GM06990 (cell line): ENCODE results near the gene MKLN1.

Experiments
- DNase-seq: peaks from one replicate; pipeline ENCODE4 v3.0.0-alpha.2; 2011; ENCODE audit not compliant: insufficient read length; ENCODE audit errors: extremely low read depth
- H3K27me3 ChIP-seq: replicated peaks from 2 replicates; pipeline ENCODE4 v1.6.0; 2011; ENCODE audit warnings: low read length; ENCODE audit not compliant: control insufficient read depth, insufficient read depth
- H3K36me3 ChIP-seq: 2 replicates; pipeline ENCODE4 v1.5.1; 2011; ENCODE audit warnings: low read length; ENCODE audit not compliant: control insufficient read depth, insufficient read depth
- H3K4me3 ChIP-seq: replicated peaks from 2 replicates; pipeline ENCODE4 v1.5.1; 2011; ENCODE audit warnings: low read depth, mild to moderate bottlenecking, control low read depth, low read length
- TF ChIP-seq, protein P1 (sequence below): IDR thresholded peaks from 2 replicates; pipeline ENCODE4 v1.5.1; 2011; ENCODE audit warnings: low read length, control low read depth, mild to moderate bottlenecking, inconsistent platforms; ENCODE audit not compliant: insufficient read depth, poor library complexity, severe bottlenecking

Gene MKLN1

GRCh38 chr7:131493581-131493980 lies 165.9 kb downstream of the MKLN1 start:
- Histone ChIP-seq H3K36me3 (no peaks in the 10 kb centered on the region), H3K4me3 (no peak overlapping the region), H3K27me3 (no peaks in the 10 kb centered on the region)
- TF ChIP-seq, protein P1, sequence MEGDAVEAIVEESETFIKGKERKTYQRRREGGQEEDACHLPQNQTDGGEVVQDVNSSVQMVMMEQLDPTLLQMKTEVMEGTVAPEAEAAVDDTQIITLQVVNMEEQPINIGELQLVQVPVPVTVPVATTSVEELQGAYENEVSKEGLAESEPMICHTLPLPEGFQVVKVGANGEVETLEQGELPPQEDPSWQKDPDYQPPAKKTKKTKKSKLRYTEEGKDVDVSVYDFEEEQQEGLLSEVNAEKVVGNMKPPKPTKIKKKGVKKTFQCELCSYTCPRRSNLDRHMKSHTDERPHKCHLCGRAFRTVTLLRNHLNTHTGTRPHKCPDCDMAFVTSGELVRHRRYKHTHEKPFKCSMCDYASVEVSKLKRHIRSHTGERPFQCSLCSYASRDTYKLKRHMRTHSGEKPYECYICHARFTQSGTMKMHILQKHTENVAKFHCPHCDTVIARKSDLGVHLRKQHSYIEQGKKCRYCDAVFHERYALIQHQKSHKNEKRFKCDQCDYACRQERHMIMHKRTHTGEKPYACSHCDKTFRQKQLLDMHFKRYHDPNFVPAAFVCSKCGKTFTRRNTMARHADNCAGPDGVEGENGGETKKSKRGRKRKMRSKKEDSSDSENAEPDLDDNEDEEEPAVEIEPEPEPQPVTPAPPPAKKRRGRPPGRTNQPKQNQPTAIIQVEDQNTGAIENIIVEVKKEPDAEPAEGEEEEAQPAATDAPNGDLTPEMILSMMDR: no peak
- no peak for DNase-seq

- H3K27me3 ChIP-seq: no peaks in the 10 kb centered on the region
- H3K36me3 ChIP-seq: no peaks in the 10 kb centered on the region; the same call in 1 of the 2 replicates
- TF ChIP-seq, protein P1: no peak
- no peak for DNase-seq
- no peak overlapping the region for H3K4me3 ChIP-seq
Observed at GRCh38 chr7:131494182-131494581, 166.5 kb downstream of the MKLN1 start.

DNA sequence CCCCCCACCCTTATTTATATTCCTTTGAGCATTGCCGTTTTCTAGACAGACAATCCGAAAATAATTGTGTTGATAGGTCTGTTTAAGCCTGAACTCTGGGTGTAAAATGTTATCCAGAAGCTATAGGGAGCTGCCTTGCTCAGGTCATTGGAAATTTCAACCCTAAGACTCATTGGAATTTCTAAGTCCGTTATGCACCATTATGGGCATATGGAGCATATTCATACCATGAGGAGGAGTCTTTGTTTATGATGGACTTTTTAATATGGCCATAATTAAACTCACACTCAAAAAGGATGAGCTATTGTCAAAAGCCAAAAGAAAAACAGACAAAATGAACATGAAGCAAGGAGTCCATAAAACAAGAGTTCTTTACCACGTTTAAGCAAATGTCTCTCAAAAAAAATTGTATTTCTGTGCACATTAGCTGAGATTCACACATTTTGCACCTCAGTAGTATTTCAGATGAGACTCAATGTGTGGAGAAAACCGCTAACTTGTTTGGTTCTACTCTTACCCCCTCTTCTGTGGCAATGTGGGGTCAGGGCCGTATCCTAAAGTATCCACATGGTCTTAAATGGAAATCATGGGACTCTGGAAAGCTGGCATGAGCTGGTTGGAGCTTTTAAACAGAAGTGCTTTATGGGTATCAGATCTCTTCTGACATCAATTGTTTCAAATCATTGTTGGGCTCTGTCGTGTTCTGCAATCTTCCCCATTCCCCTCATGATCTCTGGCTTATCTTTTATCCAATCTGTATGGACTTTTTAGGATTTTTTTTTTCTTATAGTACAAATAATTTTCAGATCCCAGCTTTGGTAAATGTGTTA lies 168.2 kb downstream of the MKLN1 start:
- Histone ChIP-seq H3K36me3 (peaks cover 1% of the 10 kb centered on the region; the same call in 1 of the 2 replicates), H3K27me3 (no peaks in the 10 kb centered on the region), H3K4me3 (no peak overlapping the region)
- TF ChIP-seq, protein P1: no peak
- DNase-seq: no peak

GRCh38 chr7:131497454-131497853 lies 169.8 kb downstream of the MKLN1 start:
- H3K4me3 ChIP-seq: no peak overlapping the region
- no peaks in the 10 kb centered on the region for H3K27me3 ChIP-seq
- H3K36me3 ChIP-seq: peaks cover 1% of the 10 kb centered on the region; the same call in 1 of the 2 replicates
- TF ChIP-seq, protein P1: no peak
- no peak for DNase-seq

DNA sequence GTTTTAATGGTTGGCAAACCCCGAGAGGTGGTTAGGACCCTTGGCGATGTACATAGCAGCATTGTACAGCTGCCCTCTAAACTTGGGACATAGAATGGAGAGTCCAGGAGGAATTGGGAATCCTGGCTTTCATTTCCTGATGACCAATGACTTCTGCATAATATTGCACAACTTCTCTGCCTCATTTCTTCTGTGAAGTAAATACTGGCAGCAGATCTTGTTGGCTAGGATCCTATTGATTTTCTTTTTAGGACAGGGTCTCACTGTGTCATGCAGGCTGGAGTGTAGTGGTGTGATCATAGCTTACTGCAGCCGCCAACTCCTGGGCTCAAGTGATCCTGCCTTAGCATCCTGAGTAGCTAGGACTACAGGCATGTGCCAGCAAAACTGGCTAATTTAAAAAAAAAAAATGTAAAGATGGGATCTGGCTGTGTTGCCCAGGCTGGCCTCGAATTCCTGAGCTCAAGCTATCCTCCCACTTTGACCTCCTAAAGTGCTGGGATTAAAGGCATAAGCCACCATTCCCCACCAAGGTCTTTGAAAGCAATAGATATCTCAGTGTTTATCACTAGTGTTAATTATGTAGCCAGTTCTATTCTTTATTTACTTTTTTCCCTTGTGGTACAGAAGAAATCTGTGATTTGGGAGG lies 170.7 kb downstream of the MKLN1 start:
- Histone ChIP-seq H3K4me3 (no peak overlapping the region), H3K27me3 (no peaks in the 10 kb centered on the region), H3K36me3 (peaks cover 1% of the 10 kb centered on the region)
- TF ChIP-seq, protein P1: no peak
- no peak for DNase-seq
